ENCODE results near the gene GRIK4. TPM values are rescaled to one million over a fixed set of nuclear protein-coding genes. Genes with fewer than 3 reads are reported as not detected.

GRIK4 gene
- polyA plus RNA-seq, 1 of the 3 experiments (the other 2 are of a cell fraction): 0.03 TPM

DNA sequence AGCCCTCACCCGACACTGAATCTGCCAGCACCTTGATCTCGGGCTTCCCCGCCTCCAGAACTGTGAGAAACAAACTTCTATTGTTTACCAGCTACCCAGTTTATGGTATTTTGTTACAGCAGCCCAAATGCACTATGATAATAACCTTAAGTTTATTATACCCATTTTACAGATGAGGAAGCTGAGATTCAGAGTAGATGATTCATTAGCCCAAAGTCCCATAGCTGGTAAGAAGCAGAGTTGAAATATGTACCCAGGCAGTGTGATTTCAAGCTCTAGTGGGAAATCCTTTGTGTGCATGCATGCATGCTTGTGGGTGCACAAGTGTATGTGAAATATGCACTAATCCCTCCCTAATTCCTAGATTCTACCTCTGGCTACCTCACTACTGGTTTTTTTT is 7.9 kb downstream of the GRIK4 start:
- CTCF ChIA-PET: interaction anchor here (1.3 to 1.6 kb wide), 3 partner anchors 8 to 282 kb away, joined by 4 to 6 read pairs (median 4); partner anchors contain the start of gene GRIK4

DNA sequence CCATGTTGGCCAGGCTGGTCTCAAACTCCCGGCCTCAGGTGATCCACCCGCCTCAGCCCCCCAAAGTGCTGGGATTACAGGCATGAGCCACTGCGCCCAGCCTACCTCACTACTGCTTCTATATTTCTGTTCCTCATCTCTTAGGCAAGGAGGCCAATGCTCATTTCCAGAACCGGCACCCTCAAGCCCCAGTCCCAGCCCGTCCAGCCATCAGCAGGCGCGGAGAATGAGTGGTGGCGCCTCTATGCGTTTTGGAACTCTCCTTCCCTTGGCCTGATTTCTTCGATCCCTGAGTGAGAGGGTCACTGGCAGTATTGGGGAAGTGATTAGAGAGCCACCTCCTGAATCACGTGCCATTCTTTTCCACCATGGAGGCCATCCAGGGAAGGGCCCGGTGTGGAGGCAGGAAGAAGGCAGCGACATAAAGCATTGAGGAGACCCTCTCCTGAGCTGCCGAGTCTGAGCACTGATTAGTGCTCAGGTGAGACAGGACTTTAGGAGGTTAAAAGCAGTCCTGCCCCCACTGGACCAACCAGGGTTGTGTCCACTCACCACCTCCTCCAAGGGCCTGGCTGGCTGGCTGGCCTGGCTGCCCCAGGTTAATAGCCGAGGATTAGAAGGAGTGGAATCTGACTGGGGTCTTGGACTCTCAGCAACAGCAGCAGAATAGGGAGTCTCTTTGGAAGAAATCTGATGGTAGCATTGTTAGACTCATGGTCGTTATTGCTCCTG is 8.7 kb downstream of the GRIK4 start:
- CTCF ChIA-PET: interaction anchor here (1.3 to 8.0 kb wide), 2 partner anchors 8 to 9 kb away, joined by 4 to 56 read pairs; partner anchors contain the start of gene GRIK4
- no peak for DNase-seq
- no peaks in the 10 kb centered on the region for H3K36me3 ChIP-seq (replicated peaks in 1 of 2; ENCODE audit: control insufficient read depth in 1 of 2, insufficient read depth in 2 of 2, low read length in 1 of 2)
- 79% methylated on average over 16 of the region's 16 CpGs for WGBS (ENCODE audit: low lambda C conversion rate)
- no peaks in the 10 kb centered on the region for H3K9me2 ChIP-seq
- H2AFZ ChIP-seq (ENCODE audit: low read depth): no peak overlapping the region
- no peaks in the 10 kb centered on the region for H3K9me3 ChIP-seq
- H3K4me1 ChIP-seq (ENCODE audit: control insufficient read depth in 1 of 2, insufficient read depth in 2 of 2, low read depth in 1 of 2, low read length in 1 of 2): peaks cover 0 to 21% of the 10 kb centered on the region in 2 experiments; a peak in 1 of 4 replicates
- no peak overlapping the region for H3K27ac ChIP-seq (ENCODE audit: low read depth in 2 of 2, low read length in 1 of 2)
- H4K20me1 ChIP-seq (ENCODE audit: insufficient read depth): no peaks in the 10 kb centered on the region
- POLR2A ChIA-PET: no interaction called here
- no peaks in the 10 kb centered on the region for H3K27me3 ChIP-seq (ENCODE audit: insufficient read depth)
- no peaks in the 10 kb centered on the region for H3K79me2 ChIP-seq (ENCODE audit: insufficient read depth)
- no peak overlapping the region for H3K4me3 ChIP-seq (ENCODE audit: low read depth in 2 of 2, low read length in 1 of 2)
- H3K4me2 ChIP-seq: no peak overlapping the region
- no peaks in the 10 kb centered on the region for H3F3A ChIP-seq (replicated peaks; ENCODE audit: insufficient read depth)
- no peak overlapping the region for H3K9ac ChIP-seq
- TF ChIP-seq EZH2phosphoT487 (IDR thresholded peaks at IDR 0.05; ENCODE audit: borderline replicate concordance, low read depth) (no peak), FOXJ3 (CRISPR knock-in tag; IDR thresholded peaks at IDR 0.05) (no peak), NRF1 (IDR thresholded peaks at IDR 0.05; ENCODE audit: low read depth, low read length) (no peak), GABPA (IDR thresholded peaks at IDR 0.05; ENCODE audit: low read depth) (no peak)
- TF ChIP-seq, protein P1, sequence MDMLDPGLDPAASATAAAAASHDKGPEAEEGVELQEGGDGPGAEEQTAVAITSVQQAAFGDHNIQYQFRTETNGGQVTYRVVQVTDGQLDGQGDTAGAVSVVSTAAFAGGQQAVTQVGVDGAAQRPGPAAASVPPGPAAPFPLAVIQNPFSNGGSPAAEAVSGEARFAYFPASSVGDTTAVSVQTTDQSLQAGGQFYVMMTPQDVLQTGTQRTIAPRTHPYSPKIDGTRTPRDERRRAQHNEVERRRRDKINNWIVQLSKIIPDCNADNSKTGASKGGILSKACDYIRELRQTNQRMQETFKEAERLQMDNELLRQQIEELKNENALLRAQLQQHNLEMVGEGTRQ (IDR thresholded peaks at IDR 0.05; ENCODE audit: borderline replicate concordance, low read depth, low read length): no peak
- TF ChIP-seq, protein P2, sequence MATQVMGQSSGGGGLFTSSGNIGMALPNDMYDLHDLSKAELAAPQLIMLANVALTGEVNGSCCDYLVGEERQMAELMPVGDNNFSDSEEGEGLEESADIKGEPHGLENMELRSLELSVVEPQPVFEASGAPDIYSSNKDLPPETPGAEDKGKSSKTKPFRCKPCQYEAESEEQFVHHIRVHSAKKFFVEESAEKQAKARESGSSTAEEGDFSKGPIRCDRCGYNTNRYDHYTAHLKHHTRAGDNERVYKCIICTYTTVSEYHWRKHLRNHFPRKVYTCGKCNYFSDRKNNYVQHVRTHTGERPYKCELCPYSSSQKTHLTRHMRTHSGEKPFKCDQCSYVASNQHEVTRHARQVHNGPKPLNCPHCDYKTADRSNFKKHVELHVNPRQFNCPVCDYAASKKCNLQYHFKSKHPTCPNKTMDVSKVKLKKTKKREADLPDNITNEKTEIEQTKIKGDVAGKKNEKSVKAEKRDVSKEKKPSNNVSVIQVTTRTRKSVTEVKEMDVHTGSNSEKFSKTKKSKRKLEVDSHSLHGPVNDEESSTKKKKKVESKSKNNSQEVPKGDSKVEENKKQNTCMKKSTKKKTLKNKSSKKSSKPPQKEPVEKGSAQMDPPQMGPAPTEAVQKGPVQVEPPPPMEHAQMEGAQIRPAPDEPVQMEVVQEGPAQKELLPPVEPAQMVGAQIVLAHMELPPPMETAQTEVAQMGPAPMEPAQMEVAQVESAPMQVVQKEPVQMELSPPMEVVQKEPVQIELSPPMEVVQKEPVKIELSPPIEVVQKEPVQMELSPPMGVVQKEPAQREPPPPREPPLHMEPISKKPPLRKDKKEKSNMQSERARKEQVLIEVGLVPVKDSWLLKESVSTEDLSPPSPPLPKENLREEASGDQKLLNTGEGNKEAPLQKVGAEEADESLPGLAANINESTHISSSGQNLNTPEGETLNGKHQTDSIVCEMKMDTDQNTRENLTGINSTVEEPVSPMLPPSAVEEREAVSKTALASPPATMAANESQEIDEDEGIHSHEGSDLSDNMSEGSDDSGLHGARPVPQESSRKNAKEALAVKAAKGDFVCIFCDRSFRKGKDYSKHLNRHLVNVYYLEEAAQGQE (IDR thresholded peaks at IDR 0.05; ENCODE audit: low read depth, low read length): no peak
- TF ChIP-seq, protein P3, sequence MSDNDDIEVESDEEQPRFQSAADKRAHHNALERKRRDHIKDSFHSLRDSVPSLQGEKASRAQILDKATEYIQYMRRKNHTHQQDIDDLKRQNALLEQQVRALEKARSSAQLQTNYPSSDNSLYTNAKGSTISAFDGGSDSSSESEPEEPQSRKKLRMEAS (IDR thresholded peaks at IDR 0.05; ENCODE audit: low read depth): no peak

More for the DNA sequence above, 7.9 kb downstream of the GRIK4 start:
- Histone ChIP-seq H3K27me3 (ENCODE audit: insufficient read depth) (no peaks in the 10 kb centered on the region), H3K9me3 (no peaks in the 10 kb centered on the region), H3K4me3 (ENCODE audit: low read depth in 2 of 2, low read length in 1 of 2) (no peak overlapping the region), H3K4me1 (ENCODE audit: control insufficient read depth in 1 of 2, insufficient read depth in 2 of 2, low read depth in 1 of 2, low read length in 1 of 2) (peaks cover 0 to 21% of the 10 kb centered on the region in 2 experiments; a peak in 1 of 4 replicates), H3K9me2 (no peaks in the 10 kb centered on the region), H3F3A (replicated peaks; ENCODE audit: insufficient read depth) (no peaks in the 10 kb centered on the region), H2AFZ (ENCODE audit: low read depth) (no peak overlapping the region), H3K4me2 (no peak overlapping the region), H3K79me2 (ENCODE audit: insufficient read depth) (no peaks in the 10 kb centered on the region), H3K9ac (no peak overlapping the region), H4K20me1 (ENCODE audit: insufficient read depth) (no peaks in the 10 kb centered on the region), H3K27ac (ENCODE audit: low read depth in 2 of 2, low read length in 1 of 2) (no peak overlapping the region), H3K36me3 (replicated peaks in 1 of 2; ENCODE audit: control insufficient read depth in 1 of 2, insufficient read depth in 2 of 2, low read length in 1 of 2) (no peaks in the 10 kb centered on the region)
- 65% methylated on average over 3 of the region's 3 CpGs for WGBS (ENCODE audit: low lambda C conversion rate)
- TF ChIP-seq TEAD4 (IDR thresholded peaks at IDR 0.05; ENCODE audit: borderline replicate concordance, insufficient read depth) (no peak), EZH2phosphoT487 (IDR thresholded peaks at IDR 0.05; ENCODE audit: borderline replicate concordance, low read depth) (no peak), GABPA (IDR thresholded peaks at IDR 0.05; ENCODE audit: low read depth) (no peak), TCF12 (IDR thresholded peaks at IDR 0.05) (no peak), SIN3A (IDR thresholded peaks at IDR 0.05; ENCODE audit: borderline replicate concordance, low read depth, low read length) (no peak), RCOR1 (IDR thresholded peaks at IDR 0.05; ENCODE audit: low read length) (no peak), FOXJ3 (CRISPR knock-in tag; IDR thresholded peaks at IDR 0.05) (no peak), GATA2 (CRISPR knock-in tag; IDR thresholded peaks at IDR 0.05) (no peak), CHD2 (IDR thresholded peaks at IDR 0.05; ENCODE audit: low read length, partially characterized antibody) (no peak), FOXM1 (IDR thresholded peaks at IDR 0.05; ENCODE audit: low read depth) (no peak), TAF1 (IDR thresholded peaks at IDR 0.05; ENCODE audit: borderline replicate concordance, low read depth, low read length) (no peak), NRF1 (IDR thresholded peaks at IDR 0.05; ENCODE audit: low read depth, low read length) (no peak), SMC3 (IDR thresholded peaks at IDR 0.05; ENCODE audit: low read depth, low read length) (no peak), MXI1 (IDR thresholded peaks at IDR 0.05; ENCODE audit: low read depth, low read length) (no peak)
- TF ChIP-seq, protein P1 (IDR thresholded peaks at IDR 0.05; ENCODE audit: borderline replicate concordance, low read depth, low read length): no peak
- TF ChIP-seq, protein P4, sequence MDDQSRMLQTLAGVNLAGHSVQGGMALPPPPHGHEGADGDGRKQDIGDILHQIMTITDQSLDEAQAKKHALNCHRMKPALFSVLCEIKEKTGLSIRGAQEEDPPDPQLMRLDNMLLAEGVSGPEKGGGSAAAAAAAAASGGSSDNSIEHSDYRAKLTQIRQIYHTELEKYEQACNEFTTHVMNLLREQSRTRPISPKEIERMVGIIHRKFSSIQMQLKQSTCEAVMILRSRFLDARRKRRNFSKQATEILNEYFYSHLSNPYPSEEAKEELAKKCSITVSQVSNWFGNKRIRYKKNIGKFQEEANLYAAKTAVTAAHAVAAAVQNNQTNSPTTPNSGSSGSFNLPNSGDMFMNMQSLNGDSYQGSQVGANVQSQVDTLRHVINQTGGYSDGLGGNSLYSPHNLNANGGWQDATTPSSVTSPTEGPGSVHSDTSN (IDR thresholded peaks at IDR 0.05): no peak
- TF ChIP-seq, protein P5, sequence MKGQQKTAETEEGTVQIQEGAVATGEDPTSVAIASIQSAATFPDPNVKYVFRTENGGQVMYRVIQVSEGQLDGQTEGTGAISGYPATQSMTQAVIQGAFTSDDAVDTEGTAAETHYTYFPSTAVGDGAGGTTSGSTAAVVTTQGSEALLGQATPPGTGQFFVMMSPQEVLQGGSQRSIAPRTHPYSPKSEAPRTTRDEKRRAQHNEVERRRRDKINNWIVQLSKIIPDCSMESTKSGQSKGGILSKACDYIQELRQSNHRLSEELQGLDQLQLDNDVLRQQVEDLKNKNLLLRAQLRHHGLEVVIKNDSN (IDR thresholded peaks at IDR 0.05; ENCODE audit: borderline replicate concordance, low read depth): no peak
- TF ChIP-seq, protein P3 (IDR thresholded peaks at IDR 0.05; ENCODE audit: low read depth): no peak
- DNase-seq: no peak
- POLR2A ChIA-PET: no interaction called here

All from SK-N-SH (cell line).